ENCODE data around the gene MAPK13.

GRCh38 chr6:36101691-36102090, 28.6 kb upstream of the MAPK13 start:
- TF ChIP-seq EZH2phosphoT487 (IDR thresholded peaks at IDR 0.05; ENCODE audit: insufficient read depth, low read depth) (no peak), EZH2 (IDR thresholded peaks at IDR 0.05; ENCODE audit: insufficient read depth, poor library complexity, severe bottlenecking) (no peak)
